Fibroblast of lung (primary cell): Measurements from ENCODE around the gene TOP3A.

Source experiments
- CTCF ChIP-seq, 2 donors: IDR thresholded peaks in 1 of 2; conservative IDR thresholded peaks in 1 of 2; 1 replicate in 1 of 2; 2 replicates in 1 of 2; pipeline ENCODE4 v1.5.1; 2011 to 2012; ENCODE audit warnings: low read length in 2 of 2, control low read depth in 1 of 2, inconsistent platforms in 1 of 2, low read depth in 1 of 2, mild to moderate bottlenecking in 1 of 2
- EZH2 ChIP-seq: IDR thresholded peaks from 2 replicates; pipeline ENCODE4 v1.5.1; 2012; ENCODE audit warnings: low read length, control low read depth, mild to moderate bottlenecking; ENCODE audit errors: missing control alignments

GRCh38 chr17:18261146-18261515, 53.7 kb downstream of the TOP3A start:
- TF ChIP-seq CTCF (conservative IDR thresholded peaks at IDR 0.05 in 1 of 2, IDR thresholded peaks at IDR 0.05 in 1 of 2; ENCODE audit: low read depth in 1 of 2, low read length in 2 of 2) (no peak), EZH2 (no peak)
